Stimulated activated CD4-positive, alpha-beta T cell treated with anti-CD3 and anti-CD28 coated beads, TNF-alpha, amount 100 ng/mL, for 4 hours (primary cell): ENCODE results near the gene ZNF274.
"Not testable (repeated sequence)": the region's sequence is repeated elsewhere in the genome, so short reads cannot be mapped to it uniquely, and the experiment has no call there.

Experiments
- DNase-seq, 3 experiments: peaks; one replicate each; pipeline ENCODE4 v3.0.0-alpha.2; 2020; ENCODE audit warnings: low read depth in 3 of 3

ZNF274 gene

DNA sequence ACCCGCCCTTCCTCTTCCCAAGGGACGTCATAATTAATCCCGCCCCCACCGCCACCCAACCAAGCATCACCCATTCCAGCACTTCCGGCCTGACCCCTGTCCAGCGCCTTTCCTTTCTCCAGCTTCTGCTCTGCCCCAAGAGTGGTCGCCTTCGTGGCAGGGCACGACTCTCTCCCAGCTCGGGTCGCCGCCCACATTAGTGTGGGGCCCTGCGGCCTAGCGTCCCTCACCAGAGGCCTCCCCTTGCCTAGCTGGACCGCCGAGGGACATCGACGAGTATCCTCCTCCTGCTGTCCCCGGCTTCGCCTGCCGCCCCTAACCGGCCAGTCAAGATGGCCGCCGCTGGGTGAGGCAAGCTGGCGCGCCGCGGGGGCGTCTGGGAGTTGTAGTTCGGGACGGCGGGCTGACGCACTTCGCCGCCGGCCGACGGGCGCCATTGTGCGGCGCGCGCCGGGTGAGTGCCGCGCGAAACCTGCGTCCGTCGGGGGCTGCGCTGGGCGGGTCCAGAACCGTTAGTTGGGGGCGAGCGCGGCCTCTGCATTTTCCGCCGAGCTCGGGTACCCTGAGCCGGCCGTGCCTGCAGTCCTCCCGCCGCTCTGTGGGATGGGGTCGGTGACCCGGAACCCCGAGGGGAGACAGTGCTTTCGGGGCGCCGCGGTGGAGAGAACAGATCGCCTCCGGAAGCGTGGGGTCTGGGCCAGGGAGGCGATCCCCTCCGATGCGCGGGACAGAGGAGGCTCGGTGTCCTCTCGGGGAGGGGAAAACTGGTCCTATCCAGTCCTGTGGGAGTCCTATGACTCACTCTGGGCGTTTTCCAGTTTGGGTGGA lies at the start of gene ZNF274:
TSS of gene ZNF274 (plus strand) at position 73 of the 828 bp plus-strand sequence. CDS start 905 bp downstream, outside the sequence.
- peak; percentile 87 to 93 (median 88) for DNase-seq

DNA sequence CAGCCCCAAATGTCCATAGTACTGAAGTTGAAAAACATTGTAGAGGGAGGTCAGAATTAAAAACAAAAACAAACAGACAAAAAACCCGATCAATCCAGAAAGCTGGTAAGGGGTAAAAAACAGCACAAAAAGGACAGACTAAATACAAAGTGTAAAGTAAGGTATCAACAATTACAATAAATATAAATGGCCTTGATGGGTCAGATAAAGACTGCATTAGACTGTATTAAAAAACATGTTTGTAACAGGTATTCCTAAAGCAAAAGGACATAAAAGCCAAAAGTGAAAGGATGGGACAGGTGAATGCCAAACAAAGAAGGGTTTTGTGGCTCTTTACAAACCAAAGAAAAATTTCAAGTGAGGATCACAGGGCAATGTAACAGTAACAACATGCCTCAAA lies 48.6 kb upstream of the ZNF274 start:
- no peak for DNase-seq

DNA sequence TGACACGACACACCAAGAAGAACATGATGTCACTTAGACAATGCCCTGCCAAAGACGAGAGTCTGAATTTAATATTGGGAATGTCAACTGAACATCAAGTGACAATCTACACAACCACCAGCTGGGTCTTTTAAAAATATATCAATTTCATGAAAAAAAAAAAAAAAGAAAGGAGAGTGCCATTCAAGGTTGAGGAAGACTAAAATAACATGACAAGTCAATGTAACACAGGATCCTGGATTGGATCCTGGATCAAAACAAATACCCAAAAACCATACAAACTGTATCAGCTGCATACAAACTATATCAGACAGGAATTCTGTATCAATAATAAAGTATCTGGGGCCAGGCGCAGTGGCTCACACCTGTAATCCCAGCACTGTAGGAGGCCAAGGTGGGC lies 37.0 kb upstream of the ZNF274 start:
- no peak for DNase-seq

DNA sequence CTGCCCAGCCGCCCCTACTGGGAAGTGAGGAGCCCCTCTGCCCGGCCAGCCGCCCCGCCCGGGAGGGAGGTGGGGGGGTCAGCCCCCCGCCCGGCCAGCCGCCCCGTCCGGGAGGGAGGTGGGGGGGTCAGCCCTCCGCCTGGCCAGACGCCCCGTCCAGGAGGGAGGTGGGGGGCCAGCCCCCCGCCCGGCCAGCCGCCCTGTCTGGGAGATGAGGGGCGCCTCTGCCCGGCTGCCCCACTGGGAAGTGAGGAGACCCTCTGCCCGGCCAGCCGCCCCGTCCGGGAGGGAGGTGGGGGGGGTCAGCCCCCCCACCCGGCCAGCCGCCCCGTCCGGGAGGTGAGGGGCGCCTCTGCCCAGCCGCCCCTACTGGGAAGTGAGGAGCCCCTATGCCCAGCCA lies 35.4 kb upstream of the ZNF274 start:
- DNase-seq: not testable (repeated sequence)

DNA sequence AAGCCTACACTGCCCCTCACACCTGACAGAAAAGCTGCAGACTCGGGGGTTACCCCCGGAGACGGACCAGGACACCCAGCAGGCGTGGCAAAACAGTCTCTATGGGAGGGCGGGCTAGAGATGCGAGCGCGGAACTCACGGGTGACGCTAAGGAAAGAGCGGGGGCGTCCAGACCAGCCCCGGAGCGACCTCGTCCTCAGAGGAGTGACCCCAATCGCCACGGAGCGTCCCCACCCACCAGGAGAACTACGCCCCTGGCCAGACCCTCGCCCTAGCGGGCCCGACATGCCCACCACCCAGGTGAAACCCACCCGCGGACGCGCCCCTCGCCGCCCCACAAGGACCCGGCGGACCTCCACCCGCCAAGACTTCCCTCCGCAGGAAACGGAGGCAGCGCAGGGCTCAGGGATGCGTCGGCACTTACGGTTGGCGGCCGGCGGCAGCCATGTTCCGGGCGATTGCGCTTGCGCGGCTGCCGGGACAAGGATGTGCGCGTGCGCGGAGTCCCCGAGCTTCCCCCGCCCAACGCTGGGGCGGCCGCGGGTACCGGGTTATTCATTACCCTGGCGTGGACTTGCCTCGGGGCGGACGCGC lies 32.4 kb upstream of the ZNF274 start, which contains the start of gene ZNF329:
TSS of gene ZNF329 (minus strand) at position 462 of the 594 bp plus-strand sequence. CDS start 21,286 bp downstream, outside the sequence.
- peak; percentile 87 to 91 (median 87) for DNase-seq

DNA sequence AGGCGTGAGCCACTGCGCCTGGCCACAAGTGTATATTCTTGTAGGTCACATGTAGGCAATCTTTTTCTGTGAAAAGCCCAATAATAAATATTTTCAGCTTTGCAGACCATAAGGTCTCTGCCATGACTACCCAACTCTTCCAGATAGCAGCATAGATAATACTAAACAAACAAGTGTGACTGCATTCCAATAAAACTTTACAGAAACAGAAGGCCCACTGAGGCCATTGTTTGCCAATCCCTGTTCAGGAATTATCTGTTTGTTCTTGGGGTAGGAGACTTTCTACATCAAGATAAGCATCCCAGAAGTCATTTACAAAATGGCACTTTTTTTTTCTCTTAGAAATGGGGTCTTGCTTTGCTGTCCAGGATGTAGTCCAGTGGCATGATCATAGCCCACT lies 29.5 kb upstream of the ZNF274 start:
- DNase-seq: no peak

DNA sequence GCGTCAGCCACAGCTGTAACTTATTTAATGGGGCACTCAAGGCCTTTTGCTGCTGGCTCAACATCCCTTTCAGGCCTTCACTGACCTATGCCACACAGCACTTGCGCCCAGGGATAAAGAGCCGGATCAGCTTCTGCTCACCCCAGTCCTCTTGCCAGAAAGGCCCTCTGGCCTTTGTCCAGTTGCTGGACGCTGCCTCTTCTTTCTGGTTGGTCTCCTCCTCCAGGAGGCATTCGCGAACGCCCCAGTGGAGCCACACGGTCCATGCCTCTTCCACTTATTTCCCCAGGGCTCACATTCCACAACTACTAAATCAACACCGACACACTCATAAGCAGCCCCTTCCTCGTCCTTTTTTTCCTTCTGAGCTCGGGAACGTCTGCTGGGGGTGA lies 28.6 kb upstream of the ZNF274 start:
- no peak for DNase-seq

DNA sequence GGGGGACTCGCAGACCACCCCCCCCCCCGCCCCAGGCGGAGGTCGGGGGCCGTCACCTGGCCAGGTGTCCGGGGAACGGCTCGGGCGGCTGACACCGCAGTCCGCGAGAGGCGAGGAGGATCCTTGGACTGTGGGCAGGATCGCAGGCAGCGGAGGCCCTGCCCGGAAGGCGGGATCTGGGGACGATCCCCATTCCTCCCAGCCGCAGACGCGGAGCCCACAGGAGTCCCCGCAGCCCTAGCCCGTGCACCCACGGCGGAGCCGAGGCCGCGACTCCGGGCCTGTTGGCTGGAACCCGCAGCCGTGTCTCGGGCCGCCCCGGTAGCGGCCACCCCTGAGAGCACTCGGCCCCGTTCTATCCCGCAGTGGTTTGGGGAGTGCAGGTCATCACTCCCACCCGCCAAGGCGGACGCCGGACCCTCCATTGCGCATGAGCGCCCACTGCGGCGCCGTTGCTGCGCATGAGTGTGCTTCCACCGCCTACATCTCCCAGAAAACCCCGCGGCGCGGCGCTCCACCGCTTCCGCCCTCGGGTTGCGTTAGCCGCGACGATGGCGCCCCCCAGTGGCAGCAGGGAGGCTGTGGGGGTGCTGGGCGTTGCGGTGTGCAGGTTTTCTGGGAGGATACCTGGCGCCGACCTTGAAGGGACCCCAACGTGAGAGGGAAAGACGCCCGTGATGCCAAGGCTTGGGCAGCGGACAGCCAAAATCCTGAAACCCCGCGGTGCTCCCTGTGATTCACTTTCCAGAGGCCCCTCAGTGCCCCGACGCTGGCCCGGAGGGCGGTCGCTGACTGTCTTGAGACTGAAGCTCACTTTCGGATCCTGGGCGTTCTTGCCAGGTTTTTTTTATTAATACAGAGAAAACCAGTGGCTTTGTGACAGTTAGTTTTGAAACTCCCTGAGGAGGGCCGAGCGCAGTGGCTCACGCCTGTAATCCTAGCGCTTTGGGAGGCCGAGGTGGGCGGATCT lies 27.9 kb upstream of the ZNF274 start:
- DNase-seq: peak; percentile 96 to 100 (median 96)

DNA sequence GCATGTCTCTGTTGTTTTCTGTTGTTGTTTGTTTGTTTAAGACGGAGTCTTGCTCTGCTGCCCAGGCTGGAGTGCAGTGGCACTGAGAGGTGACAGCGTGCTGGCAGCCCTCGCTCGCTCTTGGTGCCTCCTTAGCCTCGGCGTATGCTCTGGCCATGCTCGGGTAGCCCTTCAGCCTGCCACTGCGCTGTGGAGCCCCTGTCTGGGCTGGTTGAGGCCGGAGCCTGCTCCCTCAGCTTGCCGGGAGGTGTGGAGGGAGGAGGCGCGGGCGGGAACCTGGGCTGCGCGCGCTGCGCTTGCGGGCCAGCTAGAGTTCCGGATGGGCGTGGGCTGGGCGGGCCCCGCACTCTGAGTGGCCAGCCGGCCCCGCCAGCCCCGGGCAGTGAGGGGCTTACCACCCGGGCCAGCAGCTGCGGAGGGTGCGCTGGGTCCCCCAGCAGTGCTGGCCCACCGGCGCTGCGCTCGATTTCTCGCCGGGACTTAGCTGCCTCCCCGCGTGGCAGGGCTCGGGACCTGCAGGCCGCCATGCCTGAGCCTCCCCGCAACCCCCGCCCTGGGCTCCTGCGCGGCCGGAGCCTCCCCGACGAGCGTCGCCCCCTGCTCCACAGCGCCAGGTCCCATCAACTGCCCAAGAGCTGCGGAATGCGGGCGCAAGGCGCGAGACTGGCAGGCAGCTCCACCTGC lies 25.7 kb upstream of the ZNF274 start:
- DNase-seq: no peak

DNA sequence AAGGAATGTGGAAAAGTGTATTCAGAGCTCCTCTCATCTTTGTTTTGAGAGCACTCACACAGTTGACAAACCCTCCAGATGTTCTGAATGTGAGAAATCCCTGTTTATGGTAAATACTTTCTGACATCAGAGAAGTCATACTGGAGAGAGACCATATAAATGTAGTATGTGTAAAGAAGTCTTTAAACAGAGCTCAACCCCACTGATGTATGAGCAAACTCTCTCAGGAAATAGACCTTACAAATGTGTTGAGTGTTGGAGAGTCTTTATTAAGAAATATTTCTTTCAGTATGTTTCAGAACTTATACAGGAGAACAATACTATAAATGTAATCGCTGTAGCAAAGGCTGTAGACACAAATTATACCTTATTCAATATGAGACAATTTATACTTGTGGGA lies 16.6 kb upstream of the ZNF274 start:
- DNase-seq: no peak

DNA sequence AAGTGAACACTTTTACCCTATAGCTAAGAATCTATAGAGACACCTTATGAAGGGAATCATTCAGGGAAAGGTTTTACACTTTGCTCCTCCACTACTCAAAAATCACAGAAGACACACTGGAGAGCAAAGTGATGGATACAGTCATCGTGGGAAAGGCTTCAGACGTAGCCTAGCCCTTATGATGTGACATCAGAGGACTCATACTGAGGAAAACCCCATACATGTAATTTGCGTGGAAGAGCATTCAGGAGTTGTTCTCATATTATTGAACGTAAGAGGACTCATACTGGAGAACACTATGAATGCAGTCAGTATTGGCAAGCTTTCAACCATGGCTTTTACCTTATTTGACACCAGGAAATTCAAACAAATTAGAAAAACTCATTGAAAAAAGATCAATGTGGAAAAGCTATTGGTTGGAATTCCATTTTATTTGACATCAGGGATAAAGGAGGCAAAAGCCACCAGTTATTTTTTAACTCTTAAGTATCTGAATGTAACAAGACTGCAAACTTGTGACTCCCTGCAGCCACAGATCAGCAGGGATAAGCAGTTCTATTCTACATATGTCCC lies 16.1 kb upstream of the ZNF274 start:
- DNase-seq: no peak

DNA sequence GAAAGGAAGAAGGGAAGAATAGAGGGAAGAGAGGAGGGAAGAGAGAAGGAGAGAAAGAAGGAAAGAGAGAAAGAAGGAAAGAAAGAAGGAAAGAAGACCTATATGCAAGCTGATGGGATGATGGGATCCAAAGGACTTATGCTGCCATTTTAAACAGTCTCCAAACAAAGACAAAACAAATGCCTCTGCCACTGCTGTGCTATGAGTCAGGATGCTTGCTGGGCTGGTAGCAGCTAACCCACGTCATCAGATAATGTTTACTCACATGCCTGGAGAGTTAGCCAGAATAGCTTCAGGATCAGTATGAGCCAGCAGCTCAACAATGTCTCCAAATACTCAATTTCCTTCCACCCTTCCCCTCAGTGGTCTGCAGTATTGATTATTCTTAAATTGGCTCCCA lies 12.0 kb upstream of the ZNF274 start:
- DNase-seq: no peak

DNA sequence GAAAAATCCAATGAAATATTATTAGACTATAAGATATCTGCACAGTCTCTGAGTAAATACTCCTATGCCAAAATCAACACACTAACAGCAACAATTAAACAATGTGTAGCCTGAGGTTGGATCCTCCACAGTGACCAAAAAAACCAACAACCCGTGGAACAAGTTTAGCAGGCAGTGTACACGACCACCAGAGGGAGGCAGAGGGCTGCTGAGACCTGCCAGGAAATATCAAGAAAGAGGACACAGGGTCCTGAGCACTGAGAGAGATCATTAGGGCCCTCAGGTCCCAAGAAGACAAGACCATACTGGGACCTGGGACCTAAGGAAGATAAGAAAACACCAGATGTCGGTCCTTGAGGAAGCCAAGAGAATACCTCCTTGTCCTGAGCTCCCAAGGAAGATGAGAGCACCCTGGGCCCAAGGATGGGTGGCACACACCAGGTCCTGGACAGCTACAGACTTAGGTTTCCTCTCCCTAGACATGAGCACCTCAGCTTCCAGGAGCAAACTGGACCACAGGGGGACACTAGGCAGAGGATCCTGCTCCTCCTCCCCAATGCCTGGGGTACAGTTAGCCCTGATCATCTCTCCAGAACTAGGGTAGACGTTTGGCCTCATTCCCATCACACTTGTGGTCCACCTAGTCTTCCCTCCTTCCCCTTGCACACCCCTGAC lies 822 bp upstream of the ZNF274 start:
- peak; percentile 33 to 49 (median 43) for DNase-seq

DNA sequence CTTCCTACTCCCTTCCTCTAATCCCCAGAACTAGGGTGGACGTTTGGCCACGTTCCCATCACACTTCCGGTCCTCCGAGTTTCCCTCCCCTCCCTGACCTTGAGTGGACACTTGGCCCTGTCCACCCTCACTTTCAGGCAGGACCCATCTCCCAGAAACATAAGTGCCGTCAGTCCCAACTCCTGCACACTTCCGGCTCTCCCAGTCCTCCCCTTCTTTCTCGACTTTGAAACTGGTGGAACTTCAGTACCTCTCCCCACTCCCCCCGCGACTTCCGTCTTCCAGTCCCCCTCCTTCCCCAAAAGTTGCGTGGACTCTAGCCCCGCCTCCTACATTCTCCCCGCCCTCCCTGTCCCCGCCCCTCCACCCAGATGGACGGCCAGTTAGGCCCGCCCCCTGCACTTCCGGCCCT lies 278 bp upstream of the ZNF274 start:
- DNase-seq: peak in 2 of 3 experiments; percentile 75 to 83

DNA sequence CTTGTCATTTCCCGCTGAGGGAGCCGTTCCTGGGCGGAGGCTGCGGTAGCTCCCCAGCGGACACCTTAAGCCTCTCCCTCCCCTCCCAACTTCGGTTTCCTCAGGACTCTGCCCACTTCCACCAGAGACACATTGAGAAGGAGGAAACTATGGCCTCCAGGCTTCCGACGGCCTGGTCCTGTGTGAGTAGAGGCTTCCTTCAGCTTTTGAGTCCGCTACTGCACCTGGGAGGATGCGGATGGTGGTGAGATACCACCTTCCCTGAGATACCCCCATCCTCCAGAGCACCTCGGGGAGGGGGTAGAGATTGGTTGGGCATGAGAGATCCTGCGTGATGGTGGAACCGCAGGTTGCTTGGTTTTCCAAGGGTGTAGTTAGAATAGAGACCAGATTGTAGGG lies 955 bp downstream of the ZNF274 start:
- DNase-seq: peak in 1 of 3 experiments; percentile 15

DNA sequence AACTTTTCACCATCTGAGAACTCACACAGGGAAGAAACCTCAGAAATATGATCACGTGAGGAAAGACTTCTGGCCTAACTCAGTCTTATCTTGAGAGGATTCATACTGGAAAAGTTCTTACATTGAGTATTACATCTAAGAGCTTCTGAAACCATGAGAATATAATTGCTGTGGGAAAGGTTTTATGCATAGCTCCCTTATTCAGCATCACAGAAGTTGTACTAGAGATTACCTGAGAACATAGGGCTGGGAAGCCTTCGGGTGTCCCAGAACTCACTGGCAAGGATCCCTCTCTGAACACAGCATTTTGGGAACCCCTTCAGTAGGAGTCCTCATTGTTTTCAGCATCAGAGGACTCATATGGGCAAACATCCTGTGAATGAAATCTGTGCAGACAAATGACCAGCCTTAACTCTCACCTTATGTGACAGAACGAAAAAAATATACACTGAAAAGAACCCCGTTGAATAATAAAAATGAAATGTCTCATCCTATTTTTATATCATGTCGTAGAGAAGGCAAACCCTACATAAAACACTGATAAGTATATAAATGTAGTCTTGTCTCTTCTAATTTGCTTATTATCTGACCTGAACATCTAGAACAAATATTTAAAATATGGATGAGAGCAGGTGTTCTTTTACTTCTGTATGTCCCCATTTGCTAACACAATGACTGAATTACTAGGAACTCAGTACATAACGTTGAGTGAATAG lies 14.2 kb downstream of the ZNF274 start:
- no peak for DNase-seq

DNA sequence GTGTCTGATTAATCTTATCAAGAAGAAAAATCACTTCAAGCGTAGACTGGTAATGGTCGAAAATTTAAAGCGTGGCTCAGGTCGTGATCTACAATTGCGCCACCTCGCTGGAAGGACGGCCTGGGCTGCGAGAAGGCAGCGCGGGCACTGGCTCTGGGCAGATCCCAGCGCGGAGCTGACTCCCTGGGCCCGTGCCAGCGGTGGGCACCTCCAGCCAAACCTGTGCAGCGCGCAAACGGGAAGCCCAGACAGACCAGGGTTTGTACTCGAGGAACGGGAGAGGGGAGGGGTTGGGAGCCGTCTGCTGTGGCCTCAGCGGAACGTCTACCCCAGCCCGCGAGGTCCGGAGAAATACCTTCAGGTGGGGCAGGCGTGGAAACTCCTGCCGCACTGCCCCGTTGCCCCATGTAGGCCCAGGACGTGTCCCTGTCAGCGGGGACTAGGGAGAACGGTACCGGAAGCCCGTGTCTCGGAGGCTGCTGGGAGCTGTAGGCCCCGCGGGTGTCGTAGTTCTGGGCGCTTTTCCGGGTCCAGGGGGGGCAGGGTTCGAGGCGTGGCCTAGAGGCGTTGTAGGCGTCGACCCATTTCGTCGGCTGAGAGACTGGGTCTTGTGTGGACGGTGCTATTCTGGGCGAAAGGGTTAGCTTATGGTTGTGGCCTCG lies 21.1 kb downstream of the ZNF274 start:
- DNase-seq: no peak

DNA sequence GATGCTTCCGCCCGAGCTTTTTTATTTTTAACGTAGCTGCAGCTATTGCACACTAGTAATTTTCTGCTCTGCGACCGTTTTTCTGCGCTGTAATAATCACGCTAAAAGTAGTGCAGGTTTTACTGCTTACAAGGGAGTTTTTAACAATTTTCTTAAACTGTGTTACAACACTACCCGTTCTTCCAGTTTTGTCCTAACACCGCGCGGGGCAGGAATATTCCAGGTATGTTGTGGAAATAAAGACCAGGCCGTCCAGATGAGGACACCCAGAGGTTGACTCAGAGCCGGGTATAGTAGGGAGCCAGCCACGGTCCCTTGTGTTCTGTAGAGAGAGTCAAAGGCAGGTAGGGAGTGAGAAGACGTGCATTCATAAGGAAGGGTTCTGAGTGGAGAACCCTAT lies 21.7 kb downstream of the ZNF274 start:
- no peak for DNase-seq

DNA sequence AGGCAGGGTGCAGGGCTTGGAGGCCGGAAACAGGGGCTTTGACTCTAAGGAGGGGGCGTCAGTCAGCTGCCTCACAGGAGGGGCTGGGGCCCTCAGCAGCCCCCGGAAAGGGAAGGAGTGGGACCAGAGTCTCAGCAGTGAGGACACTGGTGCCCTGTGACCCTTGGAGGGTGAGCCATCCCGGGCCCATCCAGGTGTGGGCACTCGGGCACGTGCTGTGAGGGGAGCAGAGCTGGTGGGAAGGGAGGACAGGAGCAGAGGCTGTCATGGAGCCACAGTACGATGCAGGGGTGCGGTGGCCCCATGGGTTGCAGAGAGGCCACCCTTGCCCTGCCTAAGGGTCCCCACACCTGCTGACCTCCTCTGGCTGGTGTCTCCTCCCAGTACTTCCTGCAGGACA lies 26.7 kb downstream of the ZNF274 start:
- no peak for DNase-seq
